OCI-LY1 (cell line): ENCODE measurements around the gene SUSD3.

Experiments
- H2AFZ ChIP-seq: fragments of 200-600 bp; sonication (generic), shearing (Covaris generic); 2 replicates; pipeline ENCODE4 v1.6.0; 2014; ENCODE audit warnings: antibody characterized with exemption, mild to moderate bottlenecking, low read length
- H3F3A ChIP-seq: fragments of 200-600 bp; sonication (generic), shearing (Covaris generic); 2 replicates; pipeline ENCODE4 v1.6.0; 2014; ENCODE audit warnings: mild to moderate bottlenecking, antibody characterized with exemption, low read length, moderate library complexity; ENCODE audit not compliant: insufficient read depth
- H3K27ac ChIP-seq: fragments of 200-600 bp; sonication (generic); 2 replicates; pipeline ENCODE4 v1.5.1; 2014; ENCODE audit warnings: low read length, mixed run types, mild to moderate bottlenecking, low read depth; ENCODE audit not compliant: poor library complexity, severe bottlenecking
- H3K27me3 ChIP-seq: fragments of 200-600 bp; sonication (generic); 2 replicates; pipeline ENCODE4 v1.6.0; 2014; ENCODE audit warnings: antibody characterized with exemption, mild to moderate bottlenecking, low read length, moderate library complexity; ENCODE audit not compliant: insufficient read depth
- H3K36me3 ChIP-seq: fragments of 200-600 bp; sonication (generic); 2 replicates; pipeline ENCODE4 v1.6.1; 2014; ENCODE audit warnings: mild to moderate bottlenecking, antibody characterized with exemption, low read length, moderate library complexity, mixed read lengths; ENCODE audit not compliant: insufficient read depth
- H3K4me1 ChIP-seq: fragments of 200-600 bp; sonication (generic); 2 replicates; pipeline ENCODE4 v1.5.1; 2014; ENCODE audit warnings: mild to moderate bottlenecking, low read length, moderate library complexity; ENCODE audit not compliant: insufficient read depth, severe bottlenecking
- H3K4me2 ChIP-seq: fragments of 200-600 bp; sonication (generic), shearing (Covaris generic); 2 replicates; pipeline ENCODE4 v1.6.1; 2014; ENCODE audit warnings: low read length
- H3K4me3 ChIP-seq: fragments of 200-600 bp; sonication (generic); 2 replicates; pipeline ENCODE4 v1.5.1; 2014; ENCODE audit warnings: low read length, low read depth, mild to moderate bottlenecking, mixed read lengths; ENCODE audit not compliant: poor library complexity, severe bottlenecking
- H3K79me2 ChIP-seq: fragments of 200-600 bp; shearing (Covaris generic); 2 replicates; pipeline ENCODE4 v1.6.1; 2016; ENCODE audit warnings: mixed run types, low read length, mixed read lengths; ENCODE audit not compliant: insufficient read depth
- H3K9ac ChIP-seq: fragments of 200-600 bp; sonication (generic), shearing (Covaris generic); 2 replicates; pipeline ENCODE4 v1.6.1; 2014; ENCODE audit warnings: mild to moderate bottlenecking, low read length, mixed read lengths
- H3K9me2 ChIP-seq: fragments of 200-600 bp; sonication (generic), shearing (Covaris generic); 2 replicates; pipeline ENCODE4 v1.6.1; 2014; ENCODE audit warnings: low read depth, mild to moderate bottlenecking, low read length, mixed read lengths
- H3K9me3 ChIP-seq: fragments of 200-600 bp; shearing (Covaris generic); 2 replicates; pipeline ENCODE4 v1.6.1; 2014; ENCODE audit warnings: low read length, mixed read lengths
- H4K20me1 ChIP-seq: fragments of 200-600 bp; sonication (generic), shearing (Covaris generic); 2 replicates; pipeline ENCODE4 v1.6.0; 2016; ENCODE audit warnings: mild to moderate bottlenecking, low read length; ENCODE audit not compliant: insufficient read depth
- EZH2 ChIP-seq: fragments of 200-600 bp; sonication (generic), shearing (Covaris generic); IDR thresholded peaks from 2 replicates; pipeline ENCODE4 v1.8.0; 2017; ENCODE audit warnings: borderline replicate concordance, mixed run types, mild to moderate bottlenecking, antibody characterized with exemption, low read length, moderate library complexity, mixed read lengths
- TF ChIP-seq, protein P1 (sequence below): fragments of 200-600 bp; sonication (generic), shearing (Covaris generic); IDR thresholded peaks from 2 replicates; pipeline ENCODE4 v1.5.1; 2017; ENCODE audit warnings: mild to moderate bottlenecking, antibody characterized with exemption, low read length, moderate library complexity, mixed read lengths

Gene SUSD3

DNA sequence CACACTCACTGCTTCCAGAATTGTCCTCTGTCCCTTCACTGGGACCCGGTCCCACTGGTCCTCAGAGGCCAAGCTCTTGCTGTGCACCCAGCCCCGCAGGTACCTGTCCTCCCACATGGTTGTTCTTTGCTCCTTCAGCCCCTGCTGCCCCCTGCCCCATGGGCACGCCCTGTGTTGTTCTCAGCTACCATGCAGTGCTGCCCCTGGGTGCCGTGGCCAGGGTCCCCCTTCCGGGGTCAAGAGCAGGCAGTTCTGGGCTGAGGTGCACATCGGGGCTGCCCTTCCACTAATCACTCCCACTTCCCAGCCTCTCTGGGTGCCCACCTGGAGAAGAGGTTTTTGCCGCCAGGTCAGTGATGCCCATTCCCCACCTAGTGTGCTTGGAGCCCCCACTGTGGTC lies 31.9 kb upstream of the SUSD3 start:
- TF ChIP-seq, protein P1, sequence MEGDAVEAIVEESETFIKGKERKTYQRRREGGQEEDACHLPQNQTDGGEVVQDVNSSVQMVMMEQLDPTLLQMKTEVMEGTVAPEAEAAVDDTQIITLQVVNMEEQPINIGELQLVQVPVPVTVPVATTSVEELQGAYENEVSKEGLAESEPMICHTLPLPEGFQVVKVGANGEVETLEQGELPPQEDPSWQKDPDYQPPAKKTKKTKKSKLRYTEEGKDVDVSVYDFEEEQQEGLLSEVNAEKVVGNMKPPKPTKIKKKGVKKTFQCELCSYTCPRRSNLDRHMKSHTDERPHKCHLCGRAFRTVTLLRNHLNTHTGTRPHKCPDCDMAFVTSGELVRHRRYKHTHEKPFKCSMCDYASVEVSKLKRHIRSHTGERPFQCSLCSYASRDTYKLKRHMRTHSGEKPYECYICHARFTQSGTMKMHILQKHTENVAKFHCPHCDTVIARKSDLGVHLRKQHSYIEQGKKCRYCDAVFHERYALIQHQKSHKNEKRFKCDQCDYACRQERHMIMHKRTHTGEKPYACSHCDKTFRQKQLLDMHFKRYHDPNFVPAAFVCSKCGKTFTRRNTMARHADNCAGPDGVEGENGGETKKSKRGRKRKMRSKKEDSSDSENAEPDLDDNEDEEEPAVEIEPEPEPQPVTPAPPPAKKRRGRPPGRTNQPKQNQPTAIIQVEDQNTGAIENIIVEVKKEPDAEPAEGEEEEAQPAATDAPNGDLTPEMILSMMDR, result no peak
- no peak for TF ChIP-seq EZH2
- Histone ChIP-seq H3K36me3 (peaks cover 35% of the 10 kb centered on the region; the same call in 1 of the 2 replicates), H3K79me2 (no peaks in the 10 kb centered on the region), H3F3A (no peaks in the 10 kb centered on the region), H3K27me3 (no peaks in the 10 kb centered on the region), H3K4me3 (no peak overlapping the region), H3K9me3 (no peaks in the 10 kb centered on the region), H3K9ac (no peak overlapping the region), H4K20me1 (no peaks in the 10 kb centered on the region), H2AFZ (no peak overlapping the region), H3K4me1 (peaks cover 13% of the 10 kb centered on the region), H3K9me2 (no peaks in the 10 kb centered on the region), H3K27ac (no peak overlapping the region), H3K4me2 (no peak overlapping the region)

DNA sequence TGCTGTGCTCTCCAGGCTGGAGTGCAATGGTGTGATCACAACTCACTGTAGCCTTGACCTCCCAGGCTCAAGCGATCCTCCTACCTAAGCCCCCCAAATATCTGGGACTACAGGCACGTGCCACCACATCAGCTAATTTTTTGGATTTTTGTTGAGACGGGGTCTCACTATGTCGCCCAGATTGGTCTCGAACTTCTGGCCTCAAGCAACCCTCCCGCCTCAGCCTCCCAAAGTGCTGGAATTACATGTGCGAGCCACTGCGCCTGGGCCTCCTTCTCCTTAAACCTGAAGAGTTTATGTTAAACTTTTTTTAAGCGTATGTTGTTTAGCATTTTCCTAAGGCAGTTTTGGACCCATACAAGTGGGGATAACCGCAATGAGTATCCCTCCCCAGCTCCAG lies 30.8 kb upstream of the SUSD3 start:
- Histone ChIP-seq H3F3A (no peaks in the 10 kb centered on the region), H3K79me2 (no peaks in the 10 kb centered on the region), H3K4me3 (no peak overlapping the region), H3K27ac (no peak overlapping the region), H2AFZ (no peak overlapping the region), H3K9ac (no peak overlapping the region), H3K9me3 (no peaks in the 10 kb centered on the region), H3K4me1 (peaks cover 13% of the 10 kb centered on the region), H3K9me2 (no peaks in the 10 kb centered on the region), H4K20me1 (no peaks in the 10 kb centered on the region), H3K4me2 (peak overlapping the region; percentile 17; the same call in 1 of the 2 replicates), H3K36me3 (peaks cover 30% of the 10 kb centered on the region; the same call in 1 of the 2 replicates), H3K27me3 (no peaks in the 10 kb centered on the region)
- TF ChIP-seq, protein P1, result no peak
- no peak for TF ChIP-seq EZH2

DNA sequence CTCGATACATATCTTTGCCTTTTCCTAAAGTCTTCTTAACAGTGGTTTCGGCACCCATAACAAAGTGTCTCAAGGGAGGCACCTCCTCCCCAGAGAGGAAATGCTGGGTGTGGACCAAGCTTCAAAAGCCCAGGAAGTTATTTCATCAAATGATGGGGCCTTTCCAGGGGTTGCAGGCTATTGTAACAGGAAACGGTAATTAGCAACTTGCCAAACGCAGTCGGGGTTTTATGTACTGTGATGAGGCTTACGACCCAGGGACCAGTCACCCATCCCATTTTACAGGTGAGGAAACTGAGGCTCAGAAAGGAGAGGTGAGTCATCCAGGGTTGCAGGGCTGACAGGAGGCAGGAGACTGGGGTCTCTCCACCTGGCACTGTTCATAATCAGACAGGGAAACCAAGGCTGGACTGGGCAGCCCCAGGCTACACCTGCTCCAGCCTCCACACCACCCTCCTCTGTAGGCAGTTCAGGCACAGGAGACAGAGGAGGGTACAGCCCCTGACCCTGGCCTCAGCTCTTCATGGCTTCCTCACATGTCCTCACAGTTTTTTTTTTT lies 30.0 kb upstream of the SUSD3 start:
- Histone ChIP-seq H3K79me2 (no peaks in the 10 kb centered on the region), H3K36me3 (peaks cover 26% of the 10 kb centered on the region; the same call in 1 of the 2 replicates), H3K9me3 (no peaks in the 10 kb centered on the region), H3K9ac (no peak overlapping the region), H3K27me3 (no peaks in the 10 kb centered on the region), H3K9me2 (no peaks in the 10 kb centered on the region), H3K27ac (peak overlapping the region; percentile 12), H4K20me1 (no peaks in the 10 kb centered on the region), H3K4me1 (peaks cover 13% of the 10 kb centered on the region), H3K4me3 (no peak overlapping the region), H3K4me2 (peak overlapping the region; percentile 17; the same call in 1 of the 2 replicates), H3F3A (no peaks in the 10 kb centered on the region), H2AFZ (no peak overlapping the region)
- no peak for TF ChIP-seq EZH2
- TF ChIP-seq, protein P1, result no peak
